Neural cell (in vitro differentiated cells): ENCODE measurements around the gene EDAR. TPM values are rescaled to one million over a fixed set of nuclear protein-coding genes. Genes with fewer than 3 reads are reported as not detected.

Source experiments
- H2AFZ ChIP-seq: fragments of 200-600, 300-800 bp; sonication (generic), shearing (Covaris generic); 2 replicates; pipeline ENCODE4 v1.6.0; 2014; ENCODE audit warnings: low read depth, mild to moderate bottlenecking, antibody characterized with exemption, low read length, moderate library complexity
- H3F3A ChIP-seq: fragments of 200-600 bp; shearing (Covaris generic); 2 replicates; pipeline ENCODE4 v1.6.1; 2016; ENCODE audit warnings: mild to moderate bottlenecking, moderate library complexity, mixed read lengths, antibody characterized with exemption, low read length; ENCODE audit not compliant: insufficient read depth, poor library complexity, severe bottlenecking
- H3K27ac ChIP-seq: fragments of 200-600, 300-800 bp; sonication (generic), shearing (Covaris generic); 2 replicates; pipeline ENCODE4 v1.5.1; 2014; ENCODE audit warnings: mild to moderate bottlenecking, low read length, moderate library complexity
- H3K27me3 ChIP-seq: fragments of 300-800, 200-600 bp; sonication (generic), shearing (Covaris generic); 2 replicates; pipeline ENCODE4 v1.6.0; 2014; ENCODE audit warnings: mild to moderate bottlenecking, low read depth, low read length, moderate library complexity; ENCODE audit not compliant: insufficient read depth
- H3K36me3 ChIP-seq: fragments of 300-800, 200-600 bp; sonication (generic), shearing (Covaris generic); 2 replicates; pipeline ENCODE4 v1.5.1; 2014; ENCODE audit warnings: mild to moderate bottlenecking, antibody characterized with exemption, low read length, moderate library complexity; ENCODE audit not compliant: insufficient read depth
- H3K4me2 ChIP-seq: fragments of 300-800, 200-600 bp; sonication (generic), shearing (Covaris generic); 2 replicates; pipeline ENCODE4 v1.6.0; 2014; ENCODE audit warnings: mild to moderate bottlenecking, low read length
- H3K4me3 ChIP-seq: fragments of 300-800, 200-600 bp; sonication (generic), shearing (Covaris generic); 2 replicates; pipeline ENCODE4 v1.5.1; 2014; ENCODE audit warnings: mild to moderate bottlenecking, low read length, moderate library complexity
- H3K79me2 ChIP-seq: fragments of 200-600 bp; shearing (Covaris generic); replicated peaks from 2 replicates; pipeline ENCODE4 v1.6.0; 2014; ENCODE audit warnings: mild to moderate bottlenecking, low read length, moderate library complexity; ENCODE audit not compliant: insufficient read depth
- H3K9ac ChIP-seq: fragments of 300-800, 200-600 bp; sonication (generic), shearing (Covaris generic); 2 replicates; pipeline ENCODE4 v1.6.1; 2016; ENCODE audit warnings: mild to moderate bottlenecking, low read length, mixed read lengths
- H3K9me2 ChIP-seq: fragments of 200-600 bp; shearing (Covaris generic); 2 replicates; pipeline ENCODE4 v1.6.1; 2016; ENCODE audit warnings: mild to moderate bottlenecking, low read length, mixed read lengths; ENCODE audit not compliant: insufficient read depth
- H3K9me3 ChIP-seq: fragments of 200-600, 300-800 bp; sonication (generic), shearing (Covaris generic); 2 replicates; pipeline ENCODE4 v1.6.1; 2016; ENCODE audit warnings: mild to moderate bottlenecking, mixed run types, low read length, moderate library complexity, mixed read lengths
- H4K20me1 ChIP-seq: fragments of 200-600 bp; shearing (Covaris generic); 2 replicates; pipeline ENCODE4 v1.6.1; 2016; ENCODE audit warnings: mild to moderate bottlenecking, mixed run types; ENCODE audit not compliant: insufficient read depth
- EP300 ChIP-seq: fragments of 450-650 bp; conservative IDR thresholded peaks from 2 replicates; pipeline ENCODE4 v1.6.1; 2014; ENCODE audit warnings: antibody characterized with exemption, mild to moderate bottlenecking, moderate library complexity; ENCODE audit not compliant: poor library complexity, severe bottlenecking
- EZH2 ChIP-seq: fragments of 200-600, 300-800 bp; shearing (Covaris generic), sonication (generic); IDR thresholded peaks from 2 replicates; pipeline ENCODE4 v1.6.1; 2014; ENCODE audit warnings: antibody characterized with exemption, low read length, borderline replicate concordance, mild to moderate bottlenecking; ENCODE audit not compliant: insufficient read depth, poor library complexity, severe bottlenecking
- MXI1 ChIP-seq: fragments of 450-650 bp; conservative IDR thresholded peaks from 2 replicates; pipeline ENCODE4 v1.6.1; 2014; ENCODE audit warnings: antibody characterized with exemption, mild to moderate bottlenecking; ENCODE audit not compliant: poor library complexity, severe bottlenecking
- POLR2AphosphoS5 ChIP-seq: IDR thresholded peaks from 2 replicates; pipeline ENCODE4 v1.6.1; 2012
- RAD21 ChIP-seq: fragments of 450-650 bp; conservative IDR thresholded peaks from 2 replicates; pipeline ENCODE4 v1.6.1; 2014; ENCODE audit warnings: antibody characterized with exemption, mild to moderate bottlenecking, moderate library complexity
- SMC3 ChIP-seq: fragments of 450-650 bp; conservative IDR thresholded peaks from 2 replicates; pipeline ENCODE4 v1.6.1; 2014; ENCODE audit warnings: antibody characterized with exemption, mild to moderate bottlenecking, moderate library complexity; ENCODE audit not compliant: poor library complexity
- TAF1 ChIP-seq: IDR thresholded peaks from 2 replicates; pipeline ENCODE4 v1.6.1; 2012; ENCODE audit warnings: low read depth
- polyA plus RNA-seq: library from polyadenylated mRNA; depleted of rRNA; stranded (reverse); fragments of >200 nt; gene quantifications from 2 replicates; pipeline ENCODE4 v1.2.3, GENCODE V29; 2014
- TF ChIP-seq, protein P1 (sequence below): fragments of 450-650 bp; IDR thresholded peaks from 2 replicates; pipeline ENCODE4 v1.5.1; 2014; ENCODE audit warnings: antibody characterized with exemption, mild to moderate bottlenecking, moderate library complexity; ENCODE audit not compliant: poor library complexity, severe bottlenecking
- TF ChIP-seq, protein P2 (sequence below): IDR thresholded peaks from 2 replicates; pipeline ENCODE4 v1.6.1; 2012; ENCODE audit warnings: borderline replicate concordance

Gene EDAR
- polyA plus RNA-seq, 1 donor from 2014 or later, result not detected

DNA sequence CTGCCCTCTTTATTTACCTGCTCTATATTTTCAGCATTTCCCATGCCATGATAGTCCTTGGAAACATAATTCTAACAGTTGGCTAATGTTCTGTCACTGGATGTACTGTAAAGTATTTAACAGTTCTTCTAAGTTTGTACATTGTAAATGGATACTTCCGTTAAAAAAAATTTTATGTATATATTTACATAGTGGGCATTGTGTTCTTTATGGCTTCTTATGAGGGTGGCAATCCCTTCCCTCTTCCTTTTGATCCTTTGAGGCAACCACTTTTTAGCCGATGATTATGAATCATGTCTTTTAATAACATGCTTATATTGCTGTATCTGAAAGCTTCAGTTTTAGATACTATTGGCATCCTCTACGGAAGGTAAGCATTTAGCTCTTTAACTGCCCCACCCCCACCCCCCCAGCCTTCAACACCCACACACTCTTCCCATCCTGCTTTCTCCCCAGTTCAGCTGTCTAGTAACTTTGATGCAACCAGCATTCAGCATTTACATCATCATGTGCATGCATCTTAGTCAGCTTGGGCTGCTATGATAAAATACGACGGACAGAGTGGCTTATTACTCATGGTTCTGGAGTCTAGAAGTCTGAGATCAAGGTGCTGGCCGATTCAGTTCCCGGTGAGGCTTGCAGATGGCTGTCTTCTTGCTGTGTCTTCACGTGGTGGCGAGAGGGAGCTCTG, 21.0 kb upstream of the EDAR start:
- H4K20me1 ChIP-seq, result no peaks in the 10 kb centered on the region
- H3K27me3 ChIP-seq, result no peaks in the 10 kb centered on the region
- no peak overlapping the region for H3K4me2 ChIP-seq

DNA sequence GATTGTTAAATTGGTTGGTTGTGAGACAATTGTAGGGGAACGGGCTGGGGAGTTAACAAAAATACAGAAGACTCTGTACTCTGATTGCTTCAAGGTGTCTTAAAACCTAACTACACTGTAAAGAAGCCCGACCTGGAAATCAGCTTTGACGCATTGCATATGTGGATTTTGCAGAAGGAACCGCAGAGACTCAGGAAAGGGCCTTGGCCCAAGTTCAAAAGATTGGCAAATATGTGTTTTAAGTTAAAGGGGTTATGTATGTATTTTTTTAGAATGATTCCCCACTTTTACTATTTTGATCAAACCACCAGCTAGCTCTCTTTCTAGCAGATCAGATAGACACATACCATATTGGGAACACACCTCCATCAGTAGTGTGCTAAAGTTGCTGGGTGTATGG, 18.0 kb upstream of the EDAR start:
- Histone ChIP-seq H3K4me2 (no peak overlapping the region), H3K27ac (no peak overlapping the region), H4K20me1 (no peaks in the 10 kb centered on the region), H3K9me2 (no peaks in the 10 kb centered on the region), H3K9me3 (no peaks in the 10 kb centered on the region), H3K79me2 (no peaks in the 10 kb centered on the region), H3K4me3 (no peak overlapping the region), H3K9ac (no peak overlapping the region), H2AFZ (no peak overlapping the region), H3F3A (no peaks in the 10 kb centered on the region), H3K36me3 (no peaks in the 10 kb centered on the region), H3K27me3 (no peaks in the 10 kb centered on the region)
- no peak for TF ChIP-seq RAD21

More for the DNA sequence above, 21.0 kb upstream of the EDAR start:
- TF ChIP-seq TAF1 (no peak), POLR2AphosphoS5 (no peak), EZH2 (no peak), SMC3 (no peak), MXI1 (no peak), EP300 (no peak), RAD21 (no peak)
- TF ChIP-seq, protein P1, sequence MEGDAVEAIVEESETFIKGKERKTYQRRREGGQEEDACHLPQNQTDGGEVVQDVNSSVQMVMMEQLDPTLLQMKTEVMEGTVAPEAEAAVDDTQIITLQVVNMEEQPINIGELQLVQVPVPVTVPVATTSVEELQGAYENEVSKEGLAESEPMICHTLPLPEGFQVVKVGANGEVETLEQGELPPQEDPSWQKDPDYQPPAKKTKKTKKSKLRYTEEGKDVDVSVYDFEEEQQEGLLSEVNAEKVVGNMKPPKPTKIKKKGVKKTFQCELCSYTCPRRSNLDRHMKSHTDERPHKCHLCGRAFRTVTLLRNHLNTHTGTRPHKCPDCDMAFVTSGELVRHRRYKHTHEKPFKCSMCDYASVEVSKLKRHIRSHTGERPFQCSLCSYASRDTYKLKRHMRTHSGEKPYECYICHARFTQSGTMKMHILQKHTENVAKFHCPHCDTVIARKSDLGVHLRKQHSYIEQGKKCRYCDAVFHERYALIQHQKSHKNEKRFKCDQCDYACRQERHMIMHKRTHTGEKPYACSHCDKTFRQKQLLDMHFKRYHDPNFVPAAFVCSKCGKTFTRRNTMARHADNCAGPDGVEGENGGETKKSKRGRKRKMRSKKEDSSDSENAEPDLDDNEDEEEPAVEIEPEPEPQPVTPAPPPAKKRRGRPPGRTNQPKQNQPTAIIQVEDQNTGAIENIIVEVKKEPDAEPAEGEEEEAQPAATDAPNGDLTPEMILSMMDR, result no peak
- TF ChIP-seq, protein P2, sequence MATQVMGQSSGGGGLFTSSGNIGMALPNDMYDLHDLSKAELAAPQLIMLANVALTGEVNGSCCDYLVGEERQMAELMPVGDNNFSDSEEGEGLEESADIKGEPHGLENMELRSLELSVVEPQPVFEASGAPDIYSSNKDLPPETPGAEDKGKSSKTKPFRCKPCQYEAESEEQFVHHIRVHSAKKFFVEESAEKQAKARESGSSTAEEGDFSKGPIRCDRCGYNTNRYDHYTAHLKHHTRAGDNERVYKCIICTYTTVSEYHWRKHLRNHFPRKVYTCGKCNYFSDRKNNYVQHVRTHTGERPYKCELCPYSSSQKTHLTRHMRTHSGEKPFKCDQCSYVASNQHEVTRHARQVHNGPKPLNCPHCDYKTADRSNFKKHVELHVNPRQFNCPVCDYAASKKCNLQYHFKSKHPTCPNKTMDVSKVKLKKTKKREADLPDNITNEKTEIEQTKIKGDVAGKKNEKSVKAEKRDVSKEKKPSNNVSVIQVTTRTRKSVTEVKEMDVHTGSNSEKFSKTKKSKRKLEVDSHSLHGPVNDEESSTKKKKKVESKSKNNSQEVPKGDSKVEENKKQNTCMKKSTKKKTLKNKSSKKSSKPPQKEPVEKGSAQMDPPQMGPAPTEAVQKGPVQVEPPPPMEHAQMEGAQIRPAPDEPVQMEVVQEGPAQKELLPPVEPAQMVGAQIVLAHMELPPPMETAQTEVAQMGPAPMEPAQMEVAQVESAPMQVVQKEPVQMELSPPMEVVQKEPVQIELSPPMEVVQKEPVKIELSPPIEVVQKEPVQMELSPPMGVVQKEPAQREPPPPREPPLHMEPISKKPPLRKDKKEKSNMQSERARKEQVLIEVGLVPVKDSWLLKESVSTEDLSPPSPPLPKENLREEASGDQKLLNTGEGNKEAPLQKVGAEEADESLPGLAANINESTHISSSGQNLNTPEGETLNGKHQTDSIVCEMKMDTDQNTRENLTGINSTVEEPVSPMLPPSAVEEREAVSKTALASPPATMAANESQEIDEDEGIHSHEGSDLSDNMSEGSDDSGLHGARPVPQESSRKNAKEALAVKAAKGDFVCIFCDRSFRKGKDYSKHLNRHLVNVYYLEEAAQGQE, result no peak
- Histone ChIP-seq H3K79me2 (no peaks in the 10 kb centered on the region), H3K9me3 (no peaks in the 10 kb centered on the region), H2AFZ (no peak overlapping the region), H3K36me3 (no peaks in the 10 kb centered on the region), H3K27ac (no peak overlapping the region), H3F3A (no peaks in the 10 kb centered on the region), H3K4me3 (no peak overlapping the region), H3K9me2 (no peaks in the 10 kb centered on the region), H3K9ac (no peak overlapping the region)
